HEK293 (cell line): Measurements from ENCODE around the gene EPHA6.

ENCODE experiments used
- CTCF ChIA-PET: fragments of 350-600 bp; formaldehyde crosslinking; extraction: SDS; loops from one replicate; lab custom pipeline; 2021; ENCODE audit warnings: antibody characterized with exemption; lab: Yijun Ruan, JAX
- POLR2A ChIA-PET: fragments of 300-600 bp; formaldehyde crosslinking; extraction: SDS; loops from one replicate; lab custom pipeline; 2020; ENCODE audit warnings: antibody characterized with exemption, inconsistent platforms; lab: Yijun Ruan, JAX
- H3K27ac ChIP-seq: fragments of 200-500 bp; sonication (Bioruptor generic); 2 replicates; pipeline ENCODE4 v1.5.1; 2014; ENCODE audit warnings: low read depth, low read length, control low read depth, inconsistent platforms; ENCODE audit errors: extremely low read depth
- H3K36me3 ChIP-seq, 2 experiments: fragments of 200-500 bp in 1 of 2; sonication (Bioruptor generic) in 1 of 2; 1 replicate in 1 of 2; 2 replicates in 1 of 2; pipeline ENCODE4 v1.5.1; 2014 to 2017; ENCODE audit warnings: inconsistent platforms in 2 of 2, low read length in 2 of 2; ENCODE audit not compliant: control insufficient read depth in 2 of 2, insufficient read depth in 1 of 2
- H3K4me1 ChIP-seq: fragments of 200-500 bp; sonication (Bioruptor generic); 2 replicates; pipeline ENCODE4 v1.5.1; 2014; ENCODE audit warnings: mild to moderate bottlenecking, low read length, inconsistent platforms; ENCODE audit not compliant: control insufficient read depth, insufficient read depth
- H3K4me3 ChIP-seq: 2 replicates; pipeline ENCODE4 v1.5.1; 2011; ENCODE audit warnings: low read depth, mild to moderate bottlenecking, control low read depth, low read length, moderate library complexity
- H3K9me3 ChIP-seq: fragments of 200-500 bp; sonication (Bioruptor generic); 2 replicates; pipeline ENCODE4 v1.5.1; 2014; ENCODE audit warnings: low read depth, low read length, inconsistent platforms; ENCODE audit not compliant: control insufficient read depth, insufficient read depth
- BCL6B ChIP-seq: fragments of 450-650 bp; formaldehyde crosslinking; IDR thresholded peaks from 2 replicates; pipeline ENCODE4 v1.5.1; 2017; ENCODE audit warnings: missing biosample characterization, missing genetic modification characterization
- GLIS2 ChIP-seq: fragments of 450-650 bp; formaldehyde crosslinking; IDR thresholded peaks from 2 replicates; pipeline ENCODE4 v1.5.1; 2016; ENCODE audit warnings: missing biosample characterization, missing genetic modification characterization
- KLF10 ChIP-seq: fragments of 450-650 bp; IDR thresholded peaks from 2 replicates; pipeline ENCODE4 v1.5.1; 2018; ENCODE audit warnings: missing biosample characterization, mild to moderate bottlenecking, missing genetic modification characterization
- KLF7 ChIP-seq: fragments of 450-650 bp; formaldehyde crosslinking; IDR thresholded peaks from 2 replicates; pipeline ENCODE4 v1.5.1; 2016; ENCODE audit warnings: missing biosample characterization, missing genetic modification characterization, borderline replicate concordance
- KLF8 ChIP-seq: fragments of 450-650 bp; formaldehyde crosslinking; IDR thresholded peaks from 2 replicates; pipeline ENCODE4 v1.5.1; 2016; ENCODE audit warnings: missing biosample characterization, missing genetic modification characterization
- PBX3 ChIP-seq: sonication (generic); formaldehyde crosslinking; IDR thresholded peaks from 2 replicates; pipeline ENCODE4 v1.8.1; 2022; ENCODE audit warnings: mild to moderate bottlenecking, moderate library complexity, missing genetic modification reagents
- TRIM28 ChIP-seq: IDR thresholded peaks from 2 replicates; pipeline ENCODE4 v1.6.1; 2011; ENCODE audit warnings: low read length, control low read depth, borderline replicate concordance
- ZNF112 ChIP-seq: fragments of 450-650 bp; formaldehyde crosslinking; IDR thresholded peaks from 2 replicates; pipeline ENCODE4 v1.5.0; 2017; ENCODE audit warnings: missing biosample characterization, missing genetic modification characterization
- ZNF121 ChIP-seq: fragments of 450-650 bp; formaldehyde crosslinking; IDR thresholded peaks from 2 replicates; pipeline ENCODE4 v1.5.1; 2016; ENCODE audit warnings: missing biosample characterization, missing genetic modification characterization
- ZNF132 ChIP-seq: fragments of 450-650 bp; formaldehyde crosslinking; IDR thresholded peaks from 2 replicates; pipeline ENCODE4 v1.5.1; 2017; ENCODE audit warnings: missing biosample characterization, missing genetic modification characterization, borderline replicate concordance
- ZNF184 ChIP-seq: fragments of 450-650 bp; IDR thresholded peaks from 2 replicates; pipeline ENCODE4 v1.5.1; 2018; ENCODE audit warnings: missing biosample characterization, mild to moderate bottlenecking, missing genetic modification characterization
- ZNF23 ChIP-seq: fragments of 450-650 bp; formaldehyde crosslinking; IDR thresholded peaks from 2 replicates; pipeline ENCODE4 v1.5.1; 2016; ENCODE audit warnings: missing biosample characterization, missing genetic modification characterization, borderline replicate concordance
- ZNF366 ChIP-seq: fragments of 450-650 bp; formaldehyde crosslinking; conservative IDR thresholded peaks from 2 replicates; pipeline ENCODE4 v1.5.1; 2016; ENCODE audit warnings: missing biosample characterization, missing genetic modification characterization
- ZNF449 ChIP-seq: fragments of 450-650 bp; formaldehyde crosslinking; IDR thresholded peaks from 2 replicates; pipeline ENCODE4 v1.5.1; 2017; ENCODE audit warnings: missing biosample characterization, mild to moderate bottlenecking, missing genetic modification characterization, moderate library complexity
- ZNF501 ChIP-seq: fragments of 450-650 bp; formaldehyde crosslinking; IDR thresholded peaks from 2 replicates; pipeline ENCODE4 v1.5.1; 2016; ENCODE audit warnings: missing biosample characterization, missing genetic modification characterization
- ZNF549 ChIP-seq: fragments of 450-650 bp; IDR thresholded peaks from 2 replicates; pipeline ENCODE4 v1.5.1; 2018; ENCODE audit warnings: missing biosample characterization, missing genetic modification characterization, mild to moderate bottlenecking, inconsistent platforms, moderate library complexity
- ZNF621 ChIP-seq: fragments of 450-650 bp; formaldehyde crosslinking; IDR thresholded peaks from 2 replicates; pipeline ENCODE4 v1.5.1; 2017; ENCODE audit warnings: missing biosample characterization, missing genetic modification characterization
- ZNF670 ChIP-seq: fragments of 450-650 bp; formaldehyde crosslinking; IDR thresholded peaks from 2 replicates; pipeline ENCODE4 v1.5.1; 2016; ENCODE audit warnings: missing biosample characterization, missing genetic modification characterization, low read depth
- ZNF701 ChIP-seq: fragments of 450-650 bp; formaldehyde crosslinking; IDR thresholded peaks from 2 replicates; pipeline ENCODE4 v1.5.1; 2016; ENCODE audit warnings: missing biosample characterization, missing genetic modification characterization
- ZNF704 ChIP-seq: fragments of 450-650 bp; formaldehyde crosslinking; IDR thresholded peaks from 2 replicates; pipeline ENCODE4 v1.5.1; 2016; ENCODE audit warnings: missing biosample characterization, missing genetic modification characterization
- ZSCAN23 ChIP-seq: fragments of 450-650 bp; formaldehyde crosslinking; IDR thresholded peaks from 2 replicates; pipeline ENCODE4 v1.5.1; 2016; ENCODE audit warnings: missing biosample characterization, missing genetic modification characterization
- TF ChIP-seq, protein P1 (sequence below): fragments of 450-650 bp; formaldehyde crosslinking; IDR thresholded peaks from 2 replicates; pipeline ENCODE4 v1.5.1; 2016; ENCODE audit warnings: missing biosample characterization, missing genetic modification characterization

EPHA6 gene

DNA sequence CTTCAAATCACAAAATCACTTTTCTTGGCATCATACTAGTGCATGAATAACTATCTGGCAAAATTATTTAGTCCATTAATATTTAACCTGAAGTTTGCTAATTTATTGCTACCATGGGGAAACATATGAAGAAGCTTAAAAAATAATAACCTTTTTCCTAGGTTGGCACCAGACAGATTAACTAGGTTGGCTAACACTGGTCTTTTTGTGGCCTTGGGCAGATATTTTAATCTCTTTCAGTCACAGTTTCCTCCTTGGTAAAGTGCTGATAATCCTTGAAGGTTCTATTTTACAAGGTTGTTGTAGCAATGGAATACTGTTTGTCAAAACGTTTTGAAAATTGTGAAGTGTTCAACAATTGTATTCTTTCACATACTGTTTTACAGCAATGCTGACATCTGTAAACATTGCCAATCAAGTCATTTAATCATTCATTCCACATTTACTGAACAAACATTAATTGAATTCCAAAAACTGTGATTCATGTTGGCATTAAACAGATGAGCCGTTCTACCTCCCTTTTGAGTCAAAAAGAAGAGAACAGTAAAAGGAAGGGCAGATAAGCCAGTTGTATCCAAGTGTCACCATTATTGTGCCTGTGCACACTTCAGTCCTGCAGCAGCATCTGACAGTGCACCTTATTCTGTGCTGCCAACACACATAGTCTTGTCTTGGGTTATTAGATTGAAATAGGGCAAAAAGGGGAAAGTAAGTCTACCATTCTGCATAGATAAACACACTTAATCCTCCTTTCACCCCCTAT lies 21.9 kb downstream of the EPHA6 start:
- Histone ChIP-seq H3K36me3 (no peaks in the 10 kb centered on the region), H3K4me1 (no peaks in the 10 kb centered on the region), H3K4me3 (no peak overlapping the region), H3K9me3 (no peaks in the 10 kb centered on the region), H3K27ac (no peak overlapping the region)
- no peak for TF ChIP-seq KLF8 (tag by site-specific recombination)
- no peak for TF ChIP-seq ZNF132 (tag by site-specific recombination)
- TF ChIP-seq, protein P1, sequence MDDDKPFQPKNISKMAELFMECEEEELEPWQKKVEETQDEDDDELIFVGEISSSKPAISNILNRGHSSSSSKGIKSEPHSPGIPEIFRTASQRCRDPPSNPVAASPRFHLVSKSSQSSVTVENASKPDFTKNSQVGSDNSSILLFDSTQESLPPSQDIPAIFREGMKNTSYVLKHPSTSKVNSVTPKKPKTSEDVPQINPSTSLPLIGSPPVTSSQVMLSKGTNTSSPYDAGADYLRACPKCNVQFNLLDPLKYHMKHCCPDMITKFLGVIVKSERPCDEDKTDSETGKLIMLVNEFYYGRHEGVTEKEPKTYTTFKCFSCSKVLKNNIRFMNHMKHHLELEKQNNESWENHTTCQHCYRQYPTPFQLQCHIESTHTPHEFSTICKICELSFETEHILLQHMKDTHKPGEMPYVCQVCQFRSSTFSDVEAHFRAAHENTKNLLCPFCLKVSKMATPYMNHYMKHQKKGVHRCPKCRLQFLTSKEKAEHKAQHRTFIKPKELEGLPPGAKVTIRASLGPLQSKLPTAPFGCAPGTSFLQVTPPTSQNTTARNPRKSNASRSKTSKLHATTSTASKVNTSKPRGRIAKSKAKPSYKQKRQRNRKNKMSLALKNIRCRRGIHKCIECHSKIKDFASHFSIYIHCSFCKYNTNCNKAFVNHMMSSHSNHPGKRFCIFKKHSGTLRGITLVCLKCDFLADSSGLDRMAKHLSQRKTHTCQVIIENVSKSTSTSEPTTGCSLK = no peak
- no peak for TF ChIP-seq ZNF704 (tag by site-specific recombination)
- TF ChIP-seq ZNF23 (tag by site-specific recombination) = no peak
- TF ChIP-seq ZNF366 (tag by site-specific recombination) = no peak
- no peak for TF ChIP-seq KLF7 (tag by site-specific recombination)
- TF ChIP-seq ZNF549 (tag by site-specific recombination) = no peak
- TF ChIP-seq ZNF670 (tag by site-specific recombination) = no peak
- POLR2A ChIA-PET = no interaction called here
- CTCF ChIA-PET = no interaction called here

DNA sequence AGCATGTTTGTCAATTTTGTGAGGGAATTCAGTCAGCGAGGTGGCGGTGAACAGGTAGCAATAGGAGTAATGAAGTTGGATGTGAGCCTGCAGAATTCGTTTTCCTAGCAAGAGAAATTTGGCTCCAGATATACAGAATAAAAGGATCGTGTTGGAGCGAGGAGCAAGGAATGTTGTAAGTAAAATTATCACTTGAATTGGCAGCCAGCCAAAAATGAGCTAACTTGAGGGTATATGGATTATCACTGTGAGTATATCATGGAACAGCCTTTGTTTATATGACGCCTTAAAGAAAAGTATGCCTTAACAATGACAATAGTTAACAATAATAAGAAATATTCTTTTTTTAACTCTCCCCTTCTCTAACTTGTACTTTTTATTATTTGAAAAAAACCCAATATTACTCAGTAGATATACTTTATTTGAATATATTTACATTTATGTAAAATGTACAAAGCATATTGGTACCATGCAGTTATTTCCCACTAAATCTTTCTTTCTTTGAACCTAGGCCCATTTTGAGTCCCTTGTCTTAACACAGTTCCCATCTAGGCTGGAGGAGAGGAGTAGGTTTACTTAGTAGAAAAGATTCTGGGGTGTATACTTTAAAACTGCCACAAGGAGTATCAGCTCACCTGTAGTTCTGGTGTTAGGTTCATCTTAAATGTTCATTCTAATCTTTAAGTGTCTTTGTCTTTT lies 29.3 kb downstream of the EPHA6 start:
- ChIA-PET POLR2A (interaction anchor here (1.6 kb wide), 1 partner anchor 29 kb away, joined by 3 read pairs; the partner anchor contains the start of gene EPHA6), CTCF (no interaction called here)
- no peaks in the 10 kb centered on the region for H3K9me3 ChIP-seq
- no peaks in the 10 kb centered on the region for H3K36me3 ChIP-seq
- no peak overlapping the region for H3K4me3 ChIP-seq
- H3K4me1 ChIP-seq = no peaks in the 10 kb centered on the region
- TF ChIP-seq KLF10 (tag by site-specific recombination) (no peak), ZNF184 (tag by site-specific recombination) (peak; percentile 59; the same call in 1 of the 2 replicates), ZNF23 (tag by site-specific recombination) (no peak)
- H3K27ac ChIP-seq = no peak overlapping the region

GRCh38 chr3:96844204-96844514 lies 29.8 kb downstream of the EPHA6 start:
- H3K9me3 ChIP-seq = no peaks in the 10 kb centered on the region
- ChIA-PET CTCF (no interaction called here), POLR2A (interaction anchor here (1.6 kb wide), 1 partner anchor 30 kb away, joined by 3 read pairs; the partner anchor contains the start of gene EPHA6)
- no peak for TF ChIP-seq ZNF501 (tag by site-specific recombination)
- no peak for TF ChIP-seq BCL6B (tag by site-specific recombination)
- no peak for TF ChIP-seq ZSCAN23 (tag by site-specific recombination)
- TF ChIP-seq ZNF449 (tag by site-specific recombination) = no peak
- no peak for TF ChIP-seq TRIM28
- no peak for TF ChIP-seq ZNF121 (tag by site-specific recombination)
- no peak for TF ChIP-seq ZNF549 (tag by site-specific recombination)
- no peak for TF ChIP-seq ZNF701 (tag by site-specific recombination)
- no peak for TF ChIP-seq PBX3 (CRISPR knock-in tag)
- TF ChIP-seq ZNF112 (tag by site-specific recombination) = no peak
- TF ChIP-seq ZNF621 (tag by site-specific recombination) = no peak
- no peak for TF ChIP-seq GLIS2 (tag by site-specific recombination)

More at GRCh38 chr3:96844204-96844514, 29.8 kb downstream of the EPHA6 start:
- no peak overlapping the region for H3K27ac ChIP-seq
- no peak overlapping the region for H3K4me3 ChIP-seq
- H3K36me3 ChIP-seq = no peaks in the 10 kb centered on the region
- no peaks in the 10 kb centered on the region for H3K4me1 ChIP-seq
